SK-N-SH treated with all-trans-retinoic acid at 6 μM for 48 hours (cell line): ENCODE data around the gene SYPL1.

Experiments used
- ATAC-seq: fragments of 200-7000 bp; cut with Tn5 transposase; 3 replicates; pipeline ENCODE4 v1.9.1; 2020; ENCODE audit warnings: mild to moderate bottlenecking, moderate library complexity
- ARNTL ChIP-seq: fragments of 450-650 bp; formaldehyde crosslinking; IDR thresholded peaks from 2 replicates; pipeline ENCODE4 v1.5.0; 2020; ENCODE audit warnings: low read depth, mild to moderate bottlenecking, moderate library complexity, borderline replicate concordance
- BACH2 ChIP-seq: fragments of 250-450 bp; sonication (Bioruptor Pico); IDR thresholded peaks from 2 replicates; pipeline ENCODE4 v1.9.0; 2021; ENCODE audit warnings: mild to moderate bottlenecking, borderline replicate concordance
- CREB5 ChIP-seq: fragments of 250-450 bp; sonication (Bioruptor Pico); IDR thresholded peaks from 2 replicates; pipeline ENCODE4 v1.5.1; 2020; ENCODE audit warnings: low read depth, mild to moderate bottlenecking, moderate library complexity
- CSDC2 ChIP-seq: fragments of 250-450 bp; sonication (Bioruptor Pico); IDR thresholded peaks from 2 replicates; pipeline ENCODE4 v1.5.0; 2020; ENCODE audit warnings: mild to moderate bottlenecking, moderate library complexity
- CSRNP3 ChIP-seq: fragments of 250-450 bp; sonication (Bioruptor Pico); IDR thresholded peaks from 2 replicates; pipeline ENCODE4 v1.5.1; 2021; ENCODE audit warnings: mild to moderate bottlenecking, moderate library complexity
- ESRRG ChIP-seq: fragments of 250-450 bp; sonication (Bioruptor Pico); IDR thresholded peaks from 2 replicates; pipeline ENCODE4 v1.6.1; 2021; ENCODE audit warnings: mild to moderate bottlenecking
- GLIS3 ChIP-seq: fragments of 250-450 bp; sonication (Bioruptor Pico); IDR thresholded peaks from 2 replicates; pipeline ENCODE4 v1.5.0; 2020; ENCODE audit warnings: mild to moderate bottlenecking, moderate library complexity
- ISL1 ChIP-seq: fragments of 250-450 bp; sonication (Bioruptor Pico); IDR thresholded peaks from 2 replicates; pipeline ENCODE4 v2.1.2; 2022; ENCODE audit warnings: mild to moderate bottlenecking, moderate library complexity
- OSR1 ChIP-seq: fragments of 250-450 bp; sonication (Bioruptor Pico); IDR thresholded peaks from 2 replicates; pipeline ENCODE4 v1.8.0; 2022; ENCODE audit warnings: moderate library complexity, mild to moderate bottlenecking, inconsistent platforms
- POU6F1 ChIP-seq: fragments of 250-450 bp; sonication (Bioruptor Pico); IDR thresholded peaks from 2 replicates; pipeline ENCODE4 v1.8.0; 2021; ENCODE audit warnings: low read depth, mild to moderate bottlenecking, moderate library complexity, borderline replicate concordance
- PPARA ChIP-seq: fragments of 250-450 bp; sonication (Bioruptor Pico); IDR thresholded peaks from 2 replicates; pipeline ENCODE4 v1.5.0; 2020; ENCODE audit warnings: mild to moderate bottlenecking, borderline replicate concordance
- RARB ChIP-seq: fragments of 250-450 bp; sonication (Bioruptor Pico); IDR thresholded peaks from 2 replicates; pipeline ENCODE4 v1.8.0; 2021; ENCODE audit warnings: mild to moderate bottlenecking, moderate library complexity
- SNAI2 ChIP-seq: fragments of 250-450 bp; sonication (Bioruptor Pico); IDR thresholded peaks from 2 replicates; pipeline ENCODE4 v1.5.0; 2020; ENCODE audit warnings: mild to moderate bottlenecking, moderate library complexity
- TCF4 ChIP-seq: fragments of 250-450 bp; sonication (Bioruptor Pico); IDR thresholded peaks from 2 replicates; pipeline ENCODE4 v1.8.0; 2021; ENCODE audit warnings: mild to moderate bottlenecking, moderate library complexity, borderline replicate concordance
- TOX ChIP-seq: fragments of 250-450 bp; sonication (Bioruptor Pico); IDR thresholded peaks from 2 replicates; pipeline ENCODE4 v1.8.0; 2021; ENCODE audit warnings: mild to moderate bottlenecking, moderate library complexity, borderline replicate concordance
- TSHZ2 ChIP-seq: fragments of 250-450 bp; sonication (Bioruptor Pico); IDR thresholded peaks from 2 replicates; pipeline ENCODE4 v1.5.0; 2020; ENCODE audit warnings: mild to moderate bottlenecking, moderate library complexity
- ZC3H10 ChIP-seq: fragments of 250-450 bp; sonication (Bioruptor Pico); IDR thresholded peaks from 2 replicates; pipeline ENCODE4 v1.5.1; 2021; ENCODE audit warnings: mild to moderate bottlenecking, moderate library complexity
- ZFP3 ChIP-seq: fragments of 250-450 bp; sonication (Bioruptor Pico); IDR thresholded peaks from 2 replicates; pipeline ENCODE4 v1.5.0; 2020; ENCODE audit warnings: mild to moderate bottlenecking, moderate library complexity
- ZFP30 ChIP-seq: fragments of 450-650 bp; formaldehyde crosslinking; IDR thresholded peaks from 2 replicates; pipeline ENCODE4 v1.5.0; 2022; ENCODE audit warnings: mild to moderate bottlenecking, moderate library complexity
- ZNF565 ChIP-seq: fragments of 450-650 bp; formaldehyde crosslinking; conservative IDR thresholded peaks from 2 replicates; pipeline ENCODE4 v1.5.0; 2020; ENCODE audit warnings: low read depth, mild to moderate bottlenecking, moderate library complexity
- ZNF70 ChIP-seq: fragments of 450-650 bp; formaldehyde crosslinking; IDR thresholded peaks from 2 replicates; pipeline ENCODE4 v1.5.0; 2020; ENCODE audit warnings: mild to moderate bottlenecking, moderate library complexity
- ZNF8 ChIP-seq: fragments of 450-650 bp; formaldehyde crosslinking; IDR thresholded peaks from 2 replicates; pipeline ENCODE4 v1.5.0; 2020; ENCODE audit warnings: mild to moderate bottlenecking, moderate library complexity

SYPL1 gene

GRCh38 chr7:106064771-106065574 is 47.1 kb downstream of the SYPL1 start:
- peak; percentile 95 for ATAC-seq
- TF ChIP-seq SNAI2 = 0 out of 2 replicates have a peak, but pooled peaks have one; percentile 30
- TF ChIP-seq ZNF8 = peak; percentile 11; the same call in 1 of the 2 replicates
- no peak for TF ChIP-seq ARNTL
- peak; percentile 70; the same call in 1 of the 2 replicates for TF ChIP-seq CSDC2 (CRISPR knock-in tag)
- no peak for TF ChIP-seq ZC3H10 (CRISPR knock-in tag)
- TF ChIP-seq ZNF70 = peak; percentile 42; the same call in 1 of the 2 replicates
- no peak for TF ChIP-seq RARB (CRISPR knock-in tag)
- no peak for TF ChIP-seq ZFP30
- no peak for TF ChIP-seq BACH2 (CRISPR knock-in tag)
- no peak for TF ChIP-seq CREB5 (CRISPR knock-in tag)
- peak; percentile 86 for TF ChIP-seq ZFP3 (CRISPR knock-in tag)

- ATAC-seq = peak; percentile 3
- TF ChIP-seq TOX (CRISPR knock-in tag) = no peak
- TF ChIP-seq ZNF70 = 0 out of 2 replicates have a peak, but pooled peaks have one; percentile 30
Measured at GRCh38 chr7:106064316-106064715, 47.8 kb downstream of the SYPL1 start.

GRCh38 chr7:106063692-106064091 is 48.4 kb downstream of the SYPL1 start:
- TF ChIP-seq GLIS3 (CRISPR knock-in tag) (no peak), ESRRG (no peak), ZNF8 (no peak), ZC3H10 (CRISPR knock-in tag) (no peak), ZNF70 (no peak)
- ATAC-seq = no peak

GRCh38 chr7:106063024-106063423 is 49.1 kb downstream of the SYPL1 start:
- no peak for ATAC-seq

GRCh38 chr7:106062521-106062931 is 49.6 kb downstream of the SYPL1 start:
- ATAC-seq = no peak
- TF ChIP-seq ZNF565 (CRISPR knock-in tag) (no peak), ZC3H10 (CRISPR knock-in tag) (no peak), TOX (CRISPR knock-in tag) (no peak), ZFP3 (CRISPR knock-in tag) (no peak), ZNF70 (no peak), CSRNP3 (no peak), OSR1 (no peak), SNAI2 (no peak), TCF4 (no peak), ARNTL (no peak), GLIS3 (CRISPR knock-in tag) (no peak), ISL1 (no peak), CSDC2 (CRISPR knock-in tag) (no peak), CREB5 (CRISPR knock-in tag) (no peak), TSHZ2 (CRISPR knock-in tag) (no peak), ESRRG (no peak), ZNF8 (no peak), POU6F1 (CRISPR knock-in tag) (no peak), PPARA (CRISPR knock-in tag) (no peak)

More at GRCh38 chr7:106063024-106063423, 49.1 kb downstream of the SYPL1 start:
- TF ChIP-seq ZFP3 (CRISPR knock-in tag) (no peak), ZNF8 (no peak), ARNTL (no peak), RARB (CRISPR knock-in tag) (no peak)
